ENCODE data around the gene DYSF. TPM values are rescaled to one million over a fixed set of nuclear protein-coding genes. Genes with fewer than 3 reads are reported as not detected.

Gene DYSF
- total RNA-seq, 1 donor from 2014 or later = 4.2 TPM

DNA sequence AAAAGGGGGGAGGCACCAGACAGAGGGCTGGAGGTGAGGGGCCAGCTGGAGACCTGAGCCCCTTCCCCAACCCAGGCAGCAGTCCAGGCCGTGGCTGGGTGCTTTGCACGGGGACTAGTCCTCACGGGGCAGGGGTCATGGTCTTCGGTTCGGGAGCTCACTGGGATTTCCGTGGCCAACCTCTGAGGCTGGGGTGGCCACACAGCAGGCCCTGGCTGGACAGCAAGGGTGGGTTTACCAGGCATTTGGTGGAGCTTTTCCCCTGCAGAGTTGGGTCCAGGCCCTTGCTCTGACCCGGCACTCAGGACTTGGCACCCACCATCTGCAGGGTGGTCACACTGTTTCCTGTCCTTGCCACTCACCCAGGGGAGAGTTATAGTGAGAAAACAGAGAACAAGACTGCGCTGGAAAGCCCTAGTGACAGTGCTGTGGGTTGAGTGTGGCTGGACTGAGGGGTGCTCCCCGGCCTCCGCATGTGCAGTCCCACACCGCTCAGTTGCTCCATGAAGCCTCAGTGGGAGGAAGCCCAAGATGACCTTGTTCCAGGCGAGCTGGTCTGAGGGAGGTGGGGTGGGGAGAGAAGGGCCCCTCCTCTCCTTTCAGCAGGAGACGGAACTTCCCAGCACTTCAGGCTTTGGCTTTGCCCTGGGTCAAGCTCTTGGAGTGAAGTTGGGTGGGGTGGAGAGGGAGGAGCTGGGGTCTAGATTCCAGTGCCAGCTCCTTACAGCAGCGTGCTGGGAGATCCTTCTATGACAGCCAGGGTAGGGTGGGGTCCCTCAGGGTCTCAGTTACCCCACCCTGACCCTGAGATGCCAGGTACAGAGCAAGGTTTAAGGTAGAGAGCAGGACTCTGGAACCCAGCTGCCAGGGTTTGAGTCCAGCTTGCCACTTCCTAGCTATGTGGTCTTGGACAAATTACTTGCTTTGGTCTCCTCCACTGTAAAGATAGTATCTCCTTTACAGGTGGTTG lies 219.8 kb downstream of the DYSF start:
- Mint-ChIP-seq H3K4me3 (no peak overlapping the region), H3K27ac (no peak overlapping the region), H3K36me3 (peaks cover 4% of the 10 kb centered on the region), H3K27me3 (peaks cover 3% of the 10 kb centered on the region), H3K4me1 (ENCODE audit: unreplicated experiment) (peaks cover 6% of the 10 kb centered on the region), H3K9me3 (peaks cover 5% of the 10 kb centered on the region)
- DNase-seq (ENCODE audit: extremely low spot score, unreplicated experiment) = no peak
- TF ChIP-seq, protein P1, sequence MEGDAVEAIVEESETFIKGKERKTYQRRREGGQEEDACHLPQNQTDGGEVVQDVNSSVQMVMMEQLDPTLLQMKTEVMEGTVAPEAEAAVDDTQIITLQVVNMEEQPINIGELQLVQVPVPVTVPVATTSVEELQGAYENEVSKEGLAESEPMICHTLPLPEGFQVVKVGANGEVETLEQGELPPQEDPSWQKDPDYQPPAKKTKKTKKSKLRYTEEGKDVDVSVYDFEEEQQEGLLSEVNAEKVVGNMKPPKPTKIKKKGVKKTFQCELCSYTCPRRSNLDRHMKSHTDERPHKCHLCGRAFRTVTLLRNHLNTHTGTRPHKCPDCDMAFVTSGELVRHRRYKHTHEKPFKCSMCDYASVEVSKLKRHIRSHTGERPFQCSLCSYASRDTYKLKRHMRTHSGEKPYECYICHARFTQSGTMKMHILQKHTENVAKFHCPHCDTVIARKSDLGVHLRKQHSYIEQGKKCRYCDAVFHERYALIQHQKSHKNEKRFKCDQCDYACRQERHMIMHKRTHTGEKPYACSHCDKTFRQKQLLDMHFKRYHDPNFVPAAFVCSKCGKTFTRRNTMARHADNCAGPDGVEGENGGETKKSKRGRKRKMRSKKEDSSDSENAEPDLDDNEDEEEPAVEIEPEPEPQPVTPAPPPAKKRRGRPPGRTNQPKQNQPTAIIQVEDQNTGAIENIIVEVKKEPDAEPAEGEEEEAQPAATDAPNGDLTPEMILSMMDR (conservative IDR thresholded peaks at IDR 0.05) = no peak

GRCh38 chr2:71674158-71674851 lies 220.9 kb downstream of the DYSF start:
- peaks cover 5% of the 10 kb centered on the region for H3K9me3 Mint-ChIP-seq
- DNase-seq (ENCODE audit: extremely low spot score, unreplicated experiment) = no peak
- TF ChIP-seq, protein P1 (conservative IDR thresholded peaks at IDR 0.05) = no peak
- H3K27me3 Mint-ChIP-seq = peaks cover 3% of the 10 kb centered on the region
- peaks cover 6% of the 10 kb centered on the region for H3K4me1 Mint-ChIP-seq (ENCODE audit: unreplicated experiment)
- peaks cover 4% of the 10 kb centered on the region for H3K36me3 Mint-ChIP-seq
- no peak overlapping the region for H3K27ac Mint-ChIP-seq
- no peak overlapping the region for H3K4me3 Mint-ChIP-seq

- Mint-ChIP-seq H3K27me3 (peaks cover 3% of the 10 kb centered on the region), H3K4me3 (no peak overlapping the region), H3K9me3 (peaks cover 5% of the 10 kb centered on the region), H3K36me3 (no peaks in the 10 kb centered on the region), H3K4me1 (ENCODE audit: unreplicated experiment) (peaks cover 6% of the 10 kb centered on the region), H3K27ac (no peak overlapping the region)
- TF ChIP-seq, protein P1 (conservative IDR thresholded peaks at IDR 0.05) = no peak
- no peak for DNase-seq (ENCODE audit: extremely low spot score, unreplicated experiment)
Observed at GRCh38 chr2:71675296-71675695, 221.9 kb downstream of the DYSF start.

GRCh38 chr2:71678874-71679273 lies 225.5 kb downstream of the DYSF start:
- TF ChIP-seq, protein P1 (conservative IDR thresholded peaks at IDR 0.05) = no peak
- DNase-seq (ENCODE audit: extremely low spot score, unreplicated experiment) = no peak
- Mint-ChIP-seq H3K4me1 (ENCODE audit: unreplicated experiment) (peaks cover 7% of the 10 kb centered on the region), H3K9me3 (peaks cover 5% of the 10 kb centered on the region), H3K4me3 (no peak overlapping the region), H3K36me3 (no peaks in the 10 kb centered on the region), H3K27ac (no peak overlapping the region), H3K27me3 (peaks cover 6% of the 10 kb centered on the region)

DNA sequence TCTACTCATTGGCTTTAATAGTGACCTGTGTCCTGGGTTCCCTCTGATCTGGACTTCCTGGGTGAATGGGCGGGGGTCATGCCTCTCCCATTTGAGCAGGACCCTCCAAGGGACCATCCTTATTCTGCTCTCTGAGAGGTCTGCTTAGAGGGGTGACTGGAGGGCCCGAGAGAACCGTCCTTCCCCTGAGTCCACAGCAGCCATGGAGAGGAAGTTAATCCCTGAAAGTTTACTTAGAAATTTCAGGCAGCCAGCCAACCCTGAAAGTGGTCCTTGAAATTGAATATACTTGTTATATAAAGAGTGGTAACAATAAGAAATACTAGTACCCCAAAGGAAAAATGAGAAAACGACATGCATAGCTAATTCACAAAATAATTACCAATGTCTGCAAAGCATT lies 226.1 kb downstream of the DYSF start:
- H3K4me3 Mint-ChIP-seq = no peak overlapping the region
- DNase-seq (ENCODE audit: extremely low spot score, unreplicated experiment) = no peak
- H3K9me3 Mint-ChIP-seq = peaks cover 5% of the 10 kb centered on the region
- H3K27me3 Mint-ChIP-seq = peaks cover 4% of the 10 kb centered on the region
- H3K27ac Mint-ChIP-seq = no peak overlapping the region
- TF ChIP-seq, protein P1 (conservative IDR thresholded peaks at IDR 0.05) = no peak
- peaks cover 12% of the 10 kb centered on the region for H3K4me1 Mint-ChIP-seq (ENCODE audit: unreplicated experiment)
- no peaks in the 10 kb centered on the region for H3K36me3 Mint-ChIP-seq

Measured in type B pancreatic cell (in vitro differentiated cells).